Measurements from ENCODE around the gene TRABD2A.

- TF ChIP-seq, protein P1, sequence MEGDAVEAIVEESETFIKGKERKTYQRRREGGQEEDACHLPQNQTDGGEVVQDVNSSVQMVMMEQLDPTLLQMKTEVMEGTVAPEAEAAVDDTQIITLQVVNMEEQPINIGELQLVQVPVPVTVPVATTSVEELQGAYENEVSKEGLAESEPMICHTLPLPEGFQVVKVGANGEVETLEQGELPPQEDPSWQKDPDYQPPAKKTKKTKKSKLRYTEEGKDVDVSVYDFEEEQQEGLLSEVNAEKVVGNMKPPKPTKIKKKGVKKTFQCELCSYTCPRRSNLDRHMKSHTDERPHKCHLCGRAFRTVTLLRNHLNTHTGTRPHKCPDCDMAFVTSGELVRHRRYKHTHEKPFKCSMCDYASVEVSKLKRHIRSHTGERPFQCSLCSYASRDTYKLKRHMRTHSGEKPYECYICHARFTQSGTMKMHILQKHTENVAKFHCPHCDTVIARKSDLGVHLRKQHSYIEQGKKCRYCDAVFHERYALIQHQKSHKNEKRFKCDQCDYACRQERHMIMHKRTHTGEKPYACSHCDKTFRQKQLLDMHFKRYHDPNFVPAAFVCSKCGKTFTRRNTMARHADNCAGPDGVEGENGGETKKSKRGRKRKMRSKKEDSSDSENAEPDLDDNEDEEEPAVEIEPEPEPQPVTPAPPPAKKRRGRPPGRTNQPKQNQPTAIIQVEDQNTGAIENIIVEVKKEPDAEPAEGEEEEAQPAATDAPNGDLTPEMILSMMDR (IDR thresholded peaks at IDR 0.05), result no peak
- TF ChIP-seq POLR2AphosphoS5 (IDR thresholded peaks at IDR 0.05), result no peak
- TF ChIP-seq POLR2A (IDR thresholded peaks at IDR 0.05), result no peak
These were observed 23.3 kb downstream of the TRABD2A start for GRCh38 chr2:84857566-84857965.
